Measurements from ENCODE around the gene LEAP2. TPM values are rescaled to one million over a fixed set of nuclear protein-coding genes. Genes with fewer than 3 reads are reported as not detected.

LEAP2 gene
- total RNA-seq, 1 experiment from 2014 or later: 1.4 TPM

DNA sequence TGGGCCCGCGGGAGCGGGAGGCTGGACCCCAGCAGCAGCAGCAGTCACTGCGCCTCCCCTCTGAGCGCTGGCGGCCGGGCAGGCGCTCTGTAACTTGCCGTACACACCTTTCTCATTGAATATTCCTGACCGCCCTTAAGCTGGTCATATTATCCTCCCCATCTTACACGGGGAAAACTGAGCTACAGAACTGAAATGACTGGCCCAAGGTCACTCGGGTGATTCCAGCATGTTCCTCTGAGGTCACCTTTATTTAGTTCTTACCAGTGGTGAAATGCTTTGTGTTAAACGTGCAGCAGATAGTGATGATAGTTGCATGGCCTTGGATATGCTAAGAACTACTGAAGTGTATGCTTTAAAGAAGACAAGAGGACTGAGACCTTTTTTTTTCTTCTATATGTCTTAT lies 6.4 kb upstream of the LEAP2 start:
- Histone ChIP-seq H3K14ac (ENCODE audit: insufficient read depth, low read length) (peak overlapping the region; percentile 77), H2BK5ac (ENCODE audit: insufficient read length, low read length) (no peak overlapping the region), H4K5ac (ENCODE audit: insufficient read length, low read depth, low read length) (no peak overlapping the region), H4K91ac (ENCODE audit: insufficient read length, low read depth, low read length) (no peak overlapping the region), H2BK120ac (ENCODE audit: low read depth, low read length, poor library complexity, severe bottlenecking) (no peak overlapping the region), H2AK5ac (ENCODE audit: insufficient read length, low read length) (no peak overlapping the region), H3K79me2 (ENCODE audit: insufficient read depth, low read length) (peaks cover 3% of the 10 kb centered on the region; the same call in 1 of the 2 replicates), H4K8ac (replicated peaks; ENCODE audit: insufficient read length, low read depth, low read length) (no peak overlapping the region), H3K4me1 (ENCODE audit: insufficient read depth, low read length) (peaks cover 5% of the 10 kb centered on the region; the same call in 1 of the 2 replicates), H2BK15ac (ENCODE audit: low read depth, low read length) (no peak overlapping the region), H3K4ac (ENCODE audit: low read depth, low read length) (no peak overlapping the region), H3K18ac (ENCODE audit: insufficient read length, low read depth, low read length) (peak overlapping the region; percentile 53), H3K9ac (ENCODE audit: extremely low read depth, insufficient read length, low read length) (peak overlapping the region; percentile 84), H2BK12ac (ENCODE audit: insufficient read length, low read depth, low read length) (no peak overlapping the region), H3K4me2 (ENCODE audit: insufficient read depth, insufficient read length, low read length) (peak overlapping the region; percentile 94), H2BK20ac (ENCODE audit: low read depth, low read length, poor library complexity, severe bottlenecking) (no peak overlapping the region), H3K27ac (ENCODE audit: insufficient read length, low read depth, low read length) (no peak overlapping the region), H4K20me1 (ENCODE audit: control insufficient read depth, insufficient read depth, insufficient read length) (no peaks in the 10 kb centered on the region), H3K56ac (ENCODE audit: insufficient read length, low read depth, low read length) (no peak overlapping the region), H3K9me3 (ENCODE audit: control insufficient read depth, low read depth, low read length) (no peaks in the 10 kb centered on the region), H3K27me3 (ENCODE audit: insufficient read depth, low read length) (no peaks in the 10 kb centered on the region), H3K79me1 (ENCODE audit: insufficient read depth, low read depth, low read length, poor library complexity, severe bottlenecking) (no peaks in the 10 kb centered on the region), H3K23me2 (ENCODE audit: insufficient read length, low read depth, low read length, poor library complexity, severe bottlenecking) (peaks cover 9% of the 10 kb centered on the region), H3K23ac (ENCODE audit: insufficient read length, low read depth, low read length) (no peak overlapping the region), H3T11ph (ENCODE audit: low read length) (no peak overlapping the region), H2AFZ (ENCODE audit: low read length) (no peak overlapping the region)
- Mint-ChIP-seq H3K9me3 (peaks cover 0 to 4% of the 10 kb centered on the region in 2 experiments; a peak in 1 of 5 replicates), H3K27ac (peak overlapping the region; percentile 100; a peak in 6 of 7 replicates), H3K36me3 (ENCODE audit: insufficient read depth in 1 of 3, low read depth in 3 of 3) (peaks cover 15 to 33% (median 24%) of the 10 kb centered on the region in 3 experiments), H3K27me3 (ENCODE audit: low read depth) (peaks cover 2% of the 10 kb centered on the region; the same call in 1 of the 2 replicates), H3K4me1 (peaks cover 21 to 24% of the 10 kb centered on the region in 2 experiments), H3K4me3 (peak overlapping the region; percentile 99)
- no peak for DNase-seq
- WGBS (ENCODE audit: extremely low coverage, insufficient read length, low lambda C conversion rate): no CpG with 5 or more reads among the region's 13 CpGs
- TF ChIP-seq, protein P1, sequence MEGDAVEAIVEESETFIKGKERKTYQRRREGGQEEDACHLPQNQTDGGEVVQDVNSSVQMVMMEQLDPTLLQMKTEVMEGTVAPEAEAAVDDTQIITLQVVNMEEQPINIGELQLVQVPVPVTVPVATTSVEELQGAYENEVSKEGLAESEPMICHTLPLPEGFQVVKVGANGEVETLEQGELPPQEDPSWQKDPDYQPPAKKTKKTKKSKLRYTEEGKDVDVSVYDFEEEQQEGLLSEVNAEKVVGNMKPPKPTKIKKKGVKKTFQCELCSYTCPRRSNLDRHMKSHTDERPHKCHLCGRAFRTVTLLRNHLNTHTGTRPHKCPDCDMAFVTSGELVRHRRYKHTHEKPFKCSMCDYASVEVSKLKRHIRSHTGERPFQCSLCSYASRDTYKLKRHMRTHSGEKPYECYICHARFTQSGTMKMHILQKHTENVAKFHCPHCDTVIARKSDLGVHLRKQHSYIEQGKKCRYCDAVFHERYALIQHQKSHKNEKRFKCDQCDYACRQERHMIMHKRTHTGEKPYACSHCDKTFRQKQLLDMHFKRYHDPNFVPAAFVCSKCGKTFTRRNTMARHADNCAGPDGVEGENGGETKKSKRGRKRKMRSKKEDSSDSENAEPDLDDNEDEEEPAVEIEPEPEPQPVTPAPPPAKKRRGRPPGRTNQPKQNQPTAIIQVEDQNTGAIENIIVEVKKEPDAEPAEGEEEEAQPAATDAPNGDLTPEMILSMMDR (conservative IDR thresholded peaks at IDR 0.05): no peak

Data from H9 (cell line).